Caco-2 (cell line): ENCODE measurements around the gene H6PD. TPM values are rescaled to one million over a fixed set of nuclear protein-coding genes. Genes with fewer than 3 reads are reported as not detected.

Experiments
- BruUV-seq: library from RNA; stranded (reverse); fragments of 400-500 nt; replicated peaks from 2 replicates; lab custom pipeline; 2021; lab: Mats Ljungman, UMichigan
- CTCF ChIA-PET: fragments of 300-600 bp; sonication (Branson Sonifier 250); formaldehyde crosslinking; loops from one replicate; lab custom pipeline; 2022; ENCODE audit warnings: antibody characterized with exemption; lab: Charles Lee
- POLR2A ChIA-PET: fragments of 300-600 bp; sonication (Branson Sonifier 250); formaldehyde crosslinking; loops from one replicate; lab custom pipeline; 2022; ENCODE audit warnings: antibody characterized with exemption; lab: Charles Lee
- DNase-seq, 2 experiments: peaks; one replicate each; pipeline versions ENCODE4 v3.0.0 to v3.0.0-alpha.2; 2020 to 2022
- H3K27me3 ChIP-seq: replicated peaks from 2 replicates; pipeline ENCODE4 v1.6.0; 2011; ENCODE audit warnings: low read length; ENCODE audit not compliant: control insufficient read depth, insufficient read depth
- H3K36me3 ChIP-seq: 2 replicates; pipeline ENCODE4 v1.5.1; 2011; ENCODE audit warnings: low read length; ENCODE audit not compliant: control insufficient read depth, insufficient read depth
- H3K4me1 ChIP-seq: fragments of 250-450 bp; sonication (Bioruptor Pico); 2 replicates; pipeline ENCODE4 v1.5.1; 2020; ENCODE audit warnings: mild to moderate bottlenecking
- H3K4me3 ChIP-seq: 2 replicates; pipeline ENCODE4 v1.5.1; 2011; ENCODE audit warnings: low read depth, mild to moderate bottlenecking, control low read depth, low read length
- H3K9me3 ChIP-seq: fragments of 250-450 bp; sonication (Bioruptor Pico); 2 replicates; pipeline ENCODE4 v1.5.1; 2020; ENCODE audit warnings: mild to moderate bottlenecking, moderate library complexity
- H3K27ac Mint-ChIP-seq: one replicate; pipeline ENCODE4 v1.8.0; 2022; ENCODE audit warnings: mixed read lengths; ENCODE audit not compliant: unreplicated experiment
- H3K27me3 Mint-ChIP-seq: one replicate; pipeline ENCODE4 v1.8.0; 2022; ENCODE audit warnings: mixed read lengths; ENCODE audit not compliant: insufficient read depth, unreplicated experiment
- H3K36me3 Mint-ChIP-seq: one replicate; pipeline ENCODE4 v1.8.0; 2022; ENCODE audit warnings: mild to moderate bottlenecking, mixed read lengths; ENCODE audit not compliant: insufficient read depth, unreplicated experiment
- H3K4me1 Mint-ChIP-seq: one replicate; pipeline ENCODE4 v1.8.0; 2022; ENCODE audit warnings: low read depth, mixed read lengths; ENCODE audit not compliant: unreplicated experiment
- H3K4me3 Mint-ChIP-seq: one replicate; pipeline ENCODE4 v1.8.0; 2022; ENCODE audit warnings: mild to moderate bottlenecking, moderate library complexity, mixed read lengths; ENCODE audit not compliant: unreplicated experiment
- H3K9me3 Mint-ChIP-seq: one replicate; pipeline ENCODE4 v1.8.0; 2022; ENCODE audit warnings: mixed read lengths; ENCODE audit not compliant: unreplicated experiment
- intact Hi-C: fragments of 100-400 bp; cut with micrococcal nuclease; formaldehyde crosslinking; loops from one replicate; pipeline ENCODE4 v1.10.0; 2022; ENCODE audit not compliant: unreplicated experiment
- total RNA-seq: library from RNA; stranded (reverse); gene quantifications from 2 replicates; pipeline ENCODE4 v1.2.3, GENCODE V29; 2022
- TF ChIP-seq, protein P1 (sequence below), 2 experiments: fragments of 200-600 bp in 1 of 2; IDR thresholded peaks; 1 replicate in 1 of 2; 2 replicates in 1 of 2; pipeline versions ENCODE4 v1.5.1 to v1.8.0; 2011 to 2022; ENCODE audit warnings: antibody characterized with exemption in 1 of 2, control low read depth in 1 of 2, inconsistent platforms in 1 of 2, low read depth in 1 of 2, low read length in 1 of 2, mild to moderate bottlenecking in 1 of 2, moderate library complexity in 1 of 2; ENCODE audit not compliant: insufficient read depth in 1 of 2, severe bottlenecking in 1 of 2, unreplicated experiment in 1 of 2

Gene H6PD
- total RNA-seq, 1 experiment from 2014 or later = 13.0 TPM

DNA sequence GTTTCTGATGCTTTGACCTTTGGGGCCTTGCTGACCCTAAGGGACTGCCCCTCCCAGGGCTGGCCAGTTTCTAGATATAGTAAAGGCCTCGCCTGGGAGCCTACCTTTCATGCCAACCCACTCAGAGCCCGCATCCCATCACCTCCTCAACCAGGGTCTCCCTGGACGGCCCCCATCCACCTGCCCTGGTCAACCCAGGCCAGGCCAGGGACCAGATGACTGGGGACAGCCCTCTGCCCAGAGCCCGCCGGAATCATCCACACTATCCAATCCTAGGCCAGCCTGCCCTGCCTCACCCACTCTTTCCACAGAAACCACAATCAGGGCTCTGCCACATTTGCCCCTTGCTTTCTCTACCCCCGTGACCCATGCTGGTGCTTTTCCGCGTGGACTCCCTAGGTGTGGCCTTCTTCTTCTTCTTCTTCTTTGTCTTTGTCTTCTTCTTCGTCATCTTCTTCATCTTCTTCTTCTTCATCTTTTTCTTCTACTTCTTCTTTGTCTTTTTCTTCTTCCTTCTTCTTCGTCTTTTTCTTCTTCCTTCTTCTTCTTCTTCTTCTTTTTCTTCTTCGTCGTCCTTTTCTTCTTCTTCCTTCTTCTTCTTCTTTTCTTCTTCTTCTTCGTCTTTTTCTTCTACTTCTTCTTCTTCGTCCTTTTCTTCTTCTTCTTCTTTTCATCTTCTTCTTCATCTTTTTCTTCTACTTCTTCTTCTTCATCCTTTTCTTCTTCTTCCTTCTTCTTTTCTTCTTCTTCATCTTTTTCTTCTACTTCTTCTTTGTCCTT lies 11.5 kb upstream of the H6PD start:
- H3K36me3 ChIP-seq = no peaks in the 10 kb centered on the region
- H3K27me3 Mint-ChIP-seq = no peaks in the 10 kb centered on the region
- H3K4me1 Mint-ChIP-seq = no peaks in the 10 kb centered on the region
- no peaks in the 10 kb centered on the region for H3K4me1 ChIP-seq
- no peak for DNase-seq
- intact Hi-C loops = no loop called here
- BruUV-seq = no TSS peak
- ChIA-PET CTCF (interaction anchor here (0.7 kb wide), 1 partner anchor 651 kb away, joined by 5 read pairs; no protein-coding TSS in a partner anchor), POLR2A (no interaction called here)
- peaks cover 7% of the 10 kb centered on the region for H3K36me3 Mint-ChIP-seq
- H3K9me3 Mint-ChIP-seq = peaks cover 14% of the 10 kb centered on the region
- no peak overlapping the region for H3K4me3 ChIP-seq
- H3K9me3 ChIP-seq = no peaks in the 10 kb centered on the region
- no peaks in the 10 kb centered on the region for H3K27me3 ChIP-seq
- TF ChIP-seq, protein P1, sequence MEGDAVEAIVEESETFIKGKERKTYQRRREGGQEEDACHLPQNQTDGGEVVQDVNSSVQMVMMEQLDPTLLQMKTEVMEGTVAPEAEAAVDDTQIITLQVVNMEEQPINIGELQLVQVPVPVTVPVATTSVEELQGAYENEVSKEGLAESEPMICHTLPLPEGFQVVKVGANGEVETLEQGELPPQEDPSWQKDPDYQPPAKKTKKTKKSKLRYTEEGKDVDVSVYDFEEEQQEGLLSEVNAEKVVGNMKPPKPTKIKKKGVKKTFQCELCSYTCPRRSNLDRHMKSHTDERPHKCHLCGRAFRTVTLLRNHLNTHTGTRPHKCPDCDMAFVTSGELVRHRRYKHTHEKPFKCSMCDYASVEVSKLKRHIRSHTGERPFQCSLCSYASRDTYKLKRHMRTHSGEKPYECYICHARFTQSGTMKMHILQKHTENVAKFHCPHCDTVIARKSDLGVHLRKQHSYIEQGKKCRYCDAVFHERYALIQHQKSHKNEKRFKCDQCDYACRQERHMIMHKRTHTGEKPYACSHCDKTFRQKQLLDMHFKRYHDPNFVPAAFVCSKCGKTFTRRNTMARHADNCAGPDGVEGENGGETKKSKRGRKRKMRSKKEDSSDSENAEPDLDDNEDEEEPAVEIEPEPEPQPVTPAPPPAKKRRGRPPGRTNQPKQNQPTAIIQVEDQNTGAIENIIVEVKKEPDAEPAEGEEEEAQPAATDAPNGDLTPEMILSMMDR (IDR thresholded peaks at IDR 0.05; ENCODE audit: insufficient read depth in 1 of 2, low read depth in 1 of 2, low read length in 1 of 2, severe bottlenecking in 1 of 2, unreplicated experiment in 1 of 2) = no peak
- H3K27ac Mint-ChIP-seq = no peak overlapping the region
- no peak overlapping the region for H3K4me3 Mint-ChIP-seq

DNA sequence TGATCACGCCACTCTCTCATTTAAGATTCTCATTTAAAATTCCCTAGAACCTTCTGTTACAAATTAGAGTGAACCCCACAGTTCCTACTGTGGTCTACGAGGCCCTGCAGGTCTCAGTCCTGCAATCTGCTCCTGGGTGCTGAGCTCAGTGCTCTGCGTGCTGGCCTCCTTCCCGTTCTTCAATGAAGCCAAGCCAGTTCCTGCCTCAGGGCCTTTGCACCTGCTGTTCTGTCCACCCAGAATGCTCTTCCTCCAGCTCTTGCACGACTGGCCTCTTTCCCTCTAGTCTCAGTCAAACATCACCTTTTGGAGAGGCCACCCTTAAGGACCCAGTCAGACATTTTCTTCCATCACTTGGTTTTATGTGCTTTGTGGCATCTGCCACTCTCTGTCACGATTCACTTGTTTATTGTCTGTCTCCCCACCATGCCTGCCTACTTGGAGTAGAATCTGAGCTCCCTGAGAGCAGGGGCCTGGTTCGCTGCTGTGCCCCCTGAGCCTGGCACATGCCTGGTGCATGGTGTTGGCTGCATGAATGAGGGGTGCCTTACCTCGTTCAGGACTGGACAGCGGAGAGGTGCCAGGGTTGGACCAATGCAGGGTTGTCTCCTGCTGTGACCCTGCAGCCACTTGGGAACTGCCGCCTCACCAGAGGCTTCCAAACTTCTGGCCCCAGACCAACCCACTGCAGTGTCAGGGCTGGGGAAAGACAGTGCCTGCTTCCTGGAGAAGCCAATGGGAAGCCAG lies 9.7 kb upstream of the H6PD start:
- no TSS peak for BruUV-seq
- H3K9me3 ChIP-seq = no peaks in the 10 kb centered on the region
- no peak for DNase-seq
- Mint-ChIP-seq H3K9me3 (peaks cover 14% of the 10 kb centered on the region), H3K27ac (no peak overlapping the region), H3K36me3 (peaks cover 7% of the 10 kb centered on the region), H3K27me3 (no peaks in the 10 kb centered on the region), H3K4me1 (no peaks in the 10 kb centered on the region), H3K4me3 (no peak overlapping the region)
- no peaks in the 10 kb centered on the region for H3K36me3 ChIP-seq
- TF ChIP-seq, protein P1 (IDR thresholded peaks at IDR 0.05; ENCODE audit: insufficient read depth in 1 of 2, low read depth in 1 of 2, low read length in 1 of 2, severe bottlenecking in 1 of 2, unreplicated experiment in 1 of 2) = no peak
- POLR2A ChIA-PET = no interaction called here
- no peak overlapping the region for H3K4me3 ChIP-seq
- no peaks in the 10 kb centered on the region for H3K4me1 ChIP-seq
- intact Hi-C loops = no loop called here
- no peaks in the 10 kb centered on the region for H3K27me3 ChIP-seq
- CTCF ChIA-PET = no interaction called here

DNA sequence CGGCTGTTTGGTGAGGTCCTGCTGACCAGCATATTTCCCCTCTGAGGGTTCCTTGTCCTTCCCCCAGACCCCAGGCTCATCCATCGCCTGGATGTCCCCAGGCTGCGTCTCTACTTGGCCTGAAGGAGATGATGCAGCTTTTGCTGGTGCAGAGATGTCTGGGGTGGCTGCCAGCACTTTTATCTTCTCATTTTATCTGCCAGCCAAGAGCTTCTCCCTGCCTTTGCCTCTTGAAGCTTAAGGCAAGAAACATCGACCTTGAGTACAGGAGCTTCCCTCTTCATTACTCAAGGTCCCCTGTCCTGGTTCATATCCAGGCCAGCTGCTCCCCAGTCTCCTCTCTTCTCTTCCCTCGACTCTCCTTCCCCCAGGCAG lies 9.2 kb upstream of the H6PD start:
- no peaks in the 10 kb centered on the region for H3K4me1 ChIP-seq
- Mint-ChIP-seq H3K4me1 (no peaks in the 10 kb centered on the region), H3K27me3 (no peaks in the 10 kb centered on the region), H3K4me3 (no peak overlapping the region), H3K27ac (no peak overlapping the region), H3K36me3 (peaks cover 7% of the 10 kb centered on the region), H3K9me3 (peaks cover 14% of the 10 kb centered on the region)
- CTCF ChIA-PET = no interaction called here
- DNase-seq = no peak
- H3K36me3 ChIP-seq = no peaks in the 10 kb centered on the region
- BruUV-seq = no TSS peak
- H3K4me3 ChIP-seq = no peak overlapping the region
- POLR2A ChIA-PET = no interaction called here
- no peaks in the 10 kb centered on the region for H3K9me3 ChIP-seq
- intact Hi-C loops = no loop called here
- H3K27me3 ChIP-seq = no peaks in the 10 kb centered on the region
- TF ChIP-seq, protein P1 (IDR thresholded peaks at IDR 0.05; ENCODE audit: insufficient read depth in 1 of 2, low read depth in 1 of 2, low read length in 1 of 2, severe bottlenecking in 1 of 2, unreplicated experiment in 1 of 2) = no peak
